Nephron (organoid): ENCODE measurements around the gene FXYD3.

Source experiments
- H3K27ac Mint-ChIP-seq, 3 experiments: 2 replicates each; pipeline ENCODE4 v1.8.0; 2020; ENCODE audit warnings: mixed read lengths in 3 of 3, mild to moderate bottlenecking in 2 of 3, moderate library complexity in 1 of 3
- H3K27me3 Mint-ChIP-seq: 2 replicates; pipeline ENCODE4 v1.8.0; 2021; ENCODE audit warnings: low read depth, mild to moderate bottlenecking, moderate library complexity, mixed read lengths
- H3K36me3 Mint-ChIP-seq: 2 replicates; pipeline ENCODE4 v1.8.0; 2020; ENCODE audit warnings: low read depth, mixed read lengths
- H3K4me1 Mint-ChIP-seq: 2 replicates; pipeline ENCODE4 v1.8.0; 2020; ENCODE audit warnings: mixed read lengths
- H3K4me3 Mint-ChIP-seq, 3 experiments: 2 replicates each; pipeline ENCODE4 v1.8.0; 2020; ENCODE audit warnings: mild to moderate bottlenecking in 3 of 3, mixed read lengths in 3 of 3, moderate library complexity in 2 of 3
- H3K9me3 Mint-ChIP-seq: 2 replicates; pipeline ENCODE4 v1.8.0; 2020; ENCODE audit warnings: mixed read lengths
- CTCF ChIP-seq, 3 experiments: fragments of 200-600 bp; sonication (generic); IDR thresholded peaks; one replicate each; pipeline ENCODE4 v1.5.0; 2021; ENCODE audit warnings: antibody characterized with exemption in 3 of 3; ENCODE audit not compliant: unreplicated experiment in 3 of 3

The FXYD3 gene

GRCh38 chr19:35157431-35157830 lies 41.8 kb downstream of the FXYD3 start:
- H3K9me3 Mint-ChIP-seq, result peaks cover 4% of the 10 kb centered on the region
- no peak overlapping the region for H3K27ac Mint-ChIP-seq
- no peaks in the 10 kb centered on the region for H3K36me3 Mint-ChIP-seq
- H3K4me3 Mint-ChIP-seq, result no peak overlapping the region
- TF ChIP-seq CTCF (IDR thresholded peaks at IDR 0.05; ENCODE audit: unreplicated experiment in 3 of 3), result no peak
- H3K4me1 Mint-ChIP-seq, result peaks cover 19% of the 10 kb centered on the region
- H3K27me3 Mint-ChIP-seq, result peaks cover 72% of the 10 kb centered on the region

GRCh38 chr19:35159606-35160005 lies 44.0 kb downstream of the FXYD3 start:
- peaks cover 6% of the 10 kb centered on the region for H3K4me1 Mint-ChIP-seq
- no peak overlapping the region for H3K4me3 Mint-ChIP-seq
- no peaks in the 10 kb centered on the region for H3K36me3 Mint-ChIP-seq
- peaks cover 52% of the 10 kb centered on the region for H3K27me3 Mint-ChIP-seq
- H3K9me3 Mint-ChIP-seq, result peaks cover 16% of the 10 kb centered on the region
- no peak overlapping the region for H3K27ac Mint-ChIP-seq
- no peak for TF ChIP-seq CTCF (IDR thresholded peaks at IDR 0.05; ENCODE audit: unreplicated experiment in 3 of 3)

- no peak for TF ChIP-seq CTCF (IDR thresholded peaks at IDR 0.05; ENCODE audit: unreplicated experiment in 3 of 3)
- H3K27me3 Mint-ChIP-seq, result peaks cover 40% of the 10 kb centered on the region
- no peak overlapping the region for H3K27ac Mint-ChIP-seq
- no peaks in the 10 kb centered on the region for H3K4me1 Mint-ChIP-seq
- peaks cover 21% of the 10 kb centered on the region for H3K9me3 Mint-ChIP-seq
- peaks cover 4% of the 10 kb centered on the region for H3K36me3 Mint-ChIP-seq
- H3K4me3 Mint-ChIP-seq, result no peak overlapping the region
Observed at GRCh38 chr19:35160629-35161433, 45.2 kb downstream of the FXYD3 start.

GRCh38 chr19:35161434-35161743 lies 45.8 kb downstream of the FXYD3 start:
- TF ChIP-seq CTCF (IDR thresholded peaks at IDR 0.05; ENCODE audit: unreplicated experiment in 3 of 3), result no peak
- Mint-ChIP-seq H3K36me3 (peaks cover 10% of the 10 kb centered on the region), H3K27ac (no peak overlapping the region), H3K4me1 (no peaks in the 10 kb centered on the region), H3K27me3 (peaks cover 34% of the 10 kb centered on the region), H3K9me3 (peaks cover 26% of the 10 kb centered on the region), H3K4me3 (no peak overlapping the region)

GRCh38 chr19:35162471-35163326 lies 47.1 kb downstream of the FXYD3 start:
- Mint-ChIP-seq H3K27ac (no peak overlapping the region), H3K4me1 (no peaks in the 10 kb centered on the region), H3K9me3 (peaks cover 28% of the 10 kb centered on the region), H3K36me3 (peaks cover 13% of the 10 kb centered on the region), H3K27me3 (peaks cover 21% of the 10 kb centered on the region), H3K4me3 (no peak overlapping the region)
- no peak for TF ChIP-seq CTCF (IDR thresholded peaks at IDR 0.05; ENCODE audit: unreplicated experiment in 3 of 3)
